Measurements from ENCODE around the gene CELF6. TPM values are rescaled to one million over a fixed set of nuclear protein-coding genes. Genes with fewer than 3 reads are reported as not detected.
A peak's percentile ranks its signal among the peaks of the same experiment; 100 is the strongest.

CELF6 gene
- polyA plus RNA-seq, 3 donors = 2.9 TPM; not detected in 2

DNA sequence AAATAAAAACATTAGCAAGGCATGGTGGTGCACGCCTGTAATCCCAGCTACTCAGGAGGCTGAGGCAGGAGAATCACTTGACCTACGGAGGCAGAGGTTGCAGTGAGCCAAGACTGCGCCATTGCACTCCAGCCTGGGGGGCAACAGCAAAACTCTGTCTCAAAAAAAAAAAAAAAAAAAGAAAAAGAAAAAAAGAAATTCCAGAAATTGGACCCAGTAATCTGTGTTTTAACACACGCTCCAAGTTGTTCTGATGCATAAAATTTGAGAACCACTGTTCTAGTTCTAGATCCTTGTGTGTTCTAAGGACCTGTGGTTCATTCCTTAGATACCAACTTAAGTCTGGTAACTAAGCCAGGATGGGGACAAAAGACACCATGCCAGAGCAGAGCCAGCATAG, 50.2 kb downstream of the CELF6 start:
- H3K79me2 ChIP-seq (ENCODE audit: insufficient read depth, low read length) = peaks cover 20% of the 10 kb centered on the region
- H3K27ac Mint-ChIP-seq = no peak overlapping the region
- H3K4me1 Mint-ChIP-seq = peaks cover 27% of the 10 kb centered on the region
- H3K4me3 Mint-ChIP-seq = no peak overlapping the region
- H3K9me3 ChIP-seq (replicated peaks in 1 of 2; ENCODE audit: control insufficient read depth in 1 of 2, insufficient read depth in 1 of 2, low read length in 2 of 2) = no peaks in the 10 kb centered on the region
- no peaks in the 10 kb centered on the region for H3K9me3 Mint-ChIP-seq
- H3K4me3 ChIP-seq (replicated peaks in 1 of 3; ENCODE audit: low read depth in 2 of 3, low read length in 3 of 3) = no peak overlapping the region
- TF ChIP-seq, protein P1, sequence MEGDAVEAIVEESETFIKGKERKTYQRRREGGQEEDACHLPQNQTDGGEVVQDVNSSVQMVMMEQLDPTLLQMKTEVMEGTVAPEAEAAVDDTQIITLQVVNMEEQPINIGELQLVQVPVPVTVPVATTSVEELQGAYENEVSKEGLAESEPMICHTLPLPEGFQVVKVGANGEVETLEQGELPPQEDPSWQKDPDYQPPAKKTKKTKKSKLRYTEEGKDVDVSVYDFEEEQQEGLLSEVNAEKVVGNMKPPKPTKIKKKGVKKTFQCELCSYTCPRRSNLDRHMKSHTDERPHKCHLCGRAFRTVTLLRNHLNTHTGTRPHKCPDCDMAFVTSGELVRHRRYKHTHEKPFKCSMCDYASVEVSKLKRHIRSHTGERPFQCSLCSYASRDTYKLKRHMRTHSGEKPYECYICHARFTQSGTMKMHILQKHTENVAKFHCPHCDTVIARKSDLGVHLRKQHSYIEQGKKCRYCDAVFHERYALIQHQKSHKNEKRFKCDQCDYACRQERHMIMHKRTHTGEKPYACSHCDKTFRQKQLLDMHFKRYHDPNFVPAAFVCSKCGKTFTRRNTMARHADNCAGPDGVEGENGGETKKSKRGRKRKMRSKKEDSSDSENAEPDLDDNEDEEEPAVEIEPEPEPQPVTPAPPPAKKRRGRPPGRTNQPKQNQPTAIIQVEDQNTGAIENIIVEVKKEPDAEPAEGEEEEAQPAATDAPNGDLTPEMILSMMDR (IDR thresholded peaks at IDR 0.05) = no peak
- no peak overlapping the region for H3K9ac ChIP-seq (ENCODE audit: insufficient read depth, low read length, poor library complexity, severe bottlenecking)
- H4K20me1 ChIP-seq (ENCODE audit: insufficient read depth, low read length) = no peaks in the 10 kb centered on the region
- WGBS (ENCODE audit: insufficient coverage) = 100% methylated on average over 4 of the region's 4 CpGs
- intact Hi-C loops (cut with micrococcal nuclease) = loop anchor here (5.0 kb wide), 2 partner anchors 37 to 72 kb away; partner anchors contain the start of genes GRAMD2A (in 2 of the 2) and PKM (in 1 of the 2)
- no peak overlapping the region for H2AFZ ChIP-seq (ENCODE audit: insufficient read depth, low read depth, low read length, poor library complexity, severe bottlenecking)
- H3K27ac ChIP-seq (ENCODE audit: low read depth in 1 of 2, low read length in 2 of 2) = no peak overlapping the region
- peaks cover 41 to 58% of the 10 kb centered on the region in 2 donors for H3K36me3 Mint-ChIP-seq
- peaks cover 15 to 20% of the 10 kb centered on the region in 2 donors for H3K4me1 ChIP-seq (ENCODE audit: control insufficient read depth in 1 of 2, insufficient read depth in 2 of 2, low read length in 2 of 2)
- H3K36me3 ChIP-seq (replicated peaks in 1 of 2; ENCODE audit: control insufficient read depth in 1 of 2, insufficient read depth in 2 of 2, low read length in 2 of 2) = peaks cover 35 to 43% of the 10 kb centered on the region in 2 donors
- DNase-seq = no peak
- no peak overlapping the region for H3K4me2 ChIP-seq (replicated peaks; ENCODE audit: extremely low read depth, low read length, poor library complexity, severe bottlenecking)
- H3K27me3 ChIP-seq (ENCODE audit: control insufficient read depth in 2 of 2, insufficient read depth in 2 of 2, low read length in 2 of 2) = no peaks in the 10 kb centered on the region
- H3K27me3 Mint-ChIP-seq (ENCODE audit: low read depth in 3 of 3) = peaks cover 0 to 3% (median 0%) of the 10 kb centered on the region in 3 donors

DNA sequence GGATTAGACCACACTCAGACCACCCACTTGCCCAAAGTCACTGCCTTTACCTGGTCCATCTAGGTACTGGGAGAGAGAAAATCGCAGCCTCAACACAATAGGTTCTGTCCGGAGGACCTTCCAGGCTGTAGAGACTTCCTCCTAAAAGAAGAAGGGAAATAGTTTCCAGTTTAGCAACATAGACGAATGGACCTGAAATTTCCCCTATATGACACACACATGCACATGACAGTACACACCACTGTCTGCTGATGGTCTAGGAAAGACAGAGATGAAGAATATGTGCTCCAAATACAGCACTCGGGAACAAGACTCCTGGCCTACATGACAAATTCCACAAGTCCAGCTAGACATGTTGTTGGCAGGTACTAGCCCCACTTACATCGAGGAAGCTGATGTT, 54.9 kb downstream of the CELF6 start:
- Histone ChIP-seq H3K4me1 (ENCODE audit: control insufficient read depth in 1 of 2, insufficient read depth in 2 of 2, low read length in 2 of 2) (no peaks in the 10 kb centered on the region), H3K79me2 (ENCODE audit: insufficient read depth, low read length) (peaks cover 3% of the 10 kb centered on the region), H2AFZ (ENCODE audit: insufficient read depth, low read depth, low read length, poor library complexity, severe bottlenecking) (no peak overlapping the region), H3K9me3 (replicated peaks in 1 of 2; ENCODE audit: control insufficient read depth in 1 of 2, insufficient read depth in 1 of 2, low read length in 2 of 2) (no peaks in the 10 kb centered on the region), H4K20me1 (ENCODE audit: insufficient read depth, low read length) (no peaks in the 10 kb centered on the region), H3K9ac (ENCODE audit: insufficient read depth, low read length, poor library complexity, severe bottlenecking) (no peak overlapping the region), H3K4me2 (replicated peaks; ENCODE audit: extremely low read depth, low read length, poor library complexity, severe bottlenecking) (no peak overlapping the region), H3K36me3 (replicated peaks in 1 of 2; ENCODE audit: control insufficient read depth in 1 of 2, insufficient read depth in 2 of 2, low read length in 2 of 2) (peaks cover 82 to 90% of the 10 kb centered on the region in 2 donors), H3K27me3 (ENCODE audit: control insufficient read depth in 2 of 2, insufficient read depth in 2 of 2, low read length in 2 of 2) (no peaks in the 10 kb centered on the region), H3K4me3 (replicated peaks in 1 of 3; ENCODE audit: low read depth in 2 of 3, low read length in 3 of 3) (no peak overlapping the region), H3K27ac (ENCODE audit: low read depth in 1 of 2, low read length in 2 of 2) (no peak overlapping the region)
- peaks cover 0 to 3% (median 0%) of the 10 kb centered on the region in 3 donors for H3K27me3 Mint-ChIP-seq (ENCODE audit: low read depth in 3 of 3)
- no CpG with 5 or more reads among the region's 5 CpGs for WGBS (ENCODE audit: insufficient coverage)
- intact Hi-C loops (cut with micrococcal nuclease) = no loop called here
- H3K4me1 Mint-ChIP-seq = no peaks in the 10 kb centered on the region
- peaks cover 80 to 93% of the 10 kb centered on the region in 2 donors for H3K36me3 Mint-ChIP-seq
- no peaks in the 10 kb centered on the region for H3K9me3 Mint-ChIP-seq
- TF ChIP-seq, protein P1 (IDR thresholded peaks at IDR 0.05) = no peak
- no peak for DNase-seq
- H3K27ac Mint-ChIP-seq = peak overlapping the region in 1 of 7 donors; percentile 8
- H3K4me3 Mint-ChIP-seq = no peak overlapping the region
